GM04504 (cell line): ENCODE data around the gene MBNL1.

Experiments
- DNase-seq: peaks from one replicate; pipeline ENCODE4 v3.0.0-alpha.2; 2012; ENCODE audit warnings: low read depth

The MBNL1 gene

GRCh38 chr3:152488449-152488848 is 219.7 kb downstream of the MBNL1 start:
- no peak for DNase-seq

GRCh38 chr3:152491922-152492321 is 223.2 kb downstream of the MBNL1 start:
- no peak for DNase-seq

DNA sequence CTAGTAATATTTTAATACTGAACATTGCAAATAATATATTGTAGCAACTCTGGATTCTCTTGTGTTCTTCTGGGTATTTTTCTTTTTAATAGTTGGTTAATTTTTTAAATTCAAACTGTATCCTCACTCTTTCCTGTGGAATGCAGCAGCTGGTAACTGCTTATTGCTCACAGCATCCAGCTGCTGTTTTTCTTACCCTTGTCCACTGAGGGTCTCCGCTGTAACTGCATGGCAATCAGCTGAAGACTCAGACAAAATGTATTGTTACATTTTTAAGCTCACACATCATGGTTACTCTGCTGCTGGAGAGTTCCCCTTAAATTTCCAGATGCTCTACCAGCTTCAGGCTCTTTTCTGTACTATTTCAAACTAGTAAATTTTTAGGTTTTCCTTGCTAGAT is 227.6 kb downstream of the MBNL1 start:
- no peak for DNase-seq

DNA sequence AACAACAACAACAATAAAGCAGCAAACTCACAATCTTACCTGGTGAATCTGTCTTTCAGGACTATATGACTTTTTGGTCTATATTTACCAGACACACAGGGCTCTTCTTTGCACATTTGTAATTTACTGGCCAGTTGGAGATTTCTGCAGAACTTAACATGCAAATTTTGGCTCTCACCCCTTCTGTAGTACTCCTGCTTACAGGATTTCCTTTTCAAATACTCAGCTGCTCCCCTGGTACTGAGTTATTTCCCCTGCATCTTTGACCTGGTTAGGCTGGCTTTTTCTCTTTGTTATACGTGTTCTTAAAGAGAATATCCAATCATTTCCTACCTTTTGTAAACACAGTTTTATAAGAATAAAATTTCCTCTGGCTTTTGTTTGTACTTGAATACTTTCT is 228.0 kb downstream of the MBNL1 start:
- no peak for DNase-seq

- peak; percentile 52 for DNase-seq
These were observed 228.7 kb downstream of the MBNL1 start for GRCh38 chr3:152497457-152497856.

- DNase-seq = no peak
These were observed 229.2 kb downstream of the MBNL1 start for GRCh38 chr3:152497890-152498289.

DNA sequence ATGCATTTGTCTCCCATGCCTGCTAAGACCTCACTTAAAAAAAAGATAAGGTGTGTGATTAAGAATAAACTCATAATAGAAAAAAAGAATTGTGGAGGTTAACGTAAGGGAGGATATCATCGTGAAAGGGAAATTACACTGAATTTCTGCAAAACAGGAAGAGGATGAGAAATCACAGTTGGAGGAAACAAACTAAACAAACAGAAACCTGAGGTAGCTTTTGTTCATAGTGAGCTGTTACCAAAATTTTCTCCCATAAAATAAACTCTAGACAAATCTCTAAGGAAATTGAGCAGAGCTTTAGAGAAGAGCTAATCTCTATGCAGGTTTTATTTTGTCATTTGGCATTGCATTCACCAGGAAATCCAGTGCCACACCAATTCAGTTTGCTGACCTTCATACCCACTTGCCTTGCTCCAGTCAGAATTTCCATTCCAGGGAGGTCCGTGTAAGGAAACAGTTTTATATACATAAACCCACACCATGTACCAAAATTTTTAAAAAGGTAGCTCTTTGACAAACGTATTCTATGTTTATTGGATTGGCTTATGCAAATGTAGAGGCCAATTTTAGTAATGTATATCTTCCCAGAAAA is 231.2 kb downstream of the MBNL1 start:
- no peak for DNase-seq

GRCh38 chr3:152505926-152506325 is 237.2 kb downstream of the MBNL1 start:
- no peak for DNase-seq

DNA sequence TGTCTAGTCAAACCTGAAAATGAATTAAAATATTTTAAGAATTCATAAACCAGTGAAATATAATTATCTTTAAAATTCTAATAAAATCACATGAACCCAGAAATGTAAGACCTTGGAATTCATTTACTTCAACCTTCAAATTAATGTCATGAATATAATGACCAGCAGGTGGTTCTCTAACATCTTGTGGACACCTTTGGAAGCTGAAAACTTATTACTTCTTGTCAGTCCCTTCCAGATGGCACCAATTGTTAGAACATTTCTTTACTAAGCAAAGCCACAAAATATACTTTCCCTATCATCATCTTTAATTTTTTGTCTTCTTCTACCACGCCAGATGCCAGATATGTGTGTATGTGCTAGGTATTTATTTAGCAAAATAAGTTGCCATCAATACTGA is 240.0 kb downstream of the MBNL1 start:
- DNase-seq = no peak

- no peak for DNase-seq
These were observed 243.2 kb downstream of the MBNL1 start for GRCh38 chr3:152511904-152512303.

DNA sequence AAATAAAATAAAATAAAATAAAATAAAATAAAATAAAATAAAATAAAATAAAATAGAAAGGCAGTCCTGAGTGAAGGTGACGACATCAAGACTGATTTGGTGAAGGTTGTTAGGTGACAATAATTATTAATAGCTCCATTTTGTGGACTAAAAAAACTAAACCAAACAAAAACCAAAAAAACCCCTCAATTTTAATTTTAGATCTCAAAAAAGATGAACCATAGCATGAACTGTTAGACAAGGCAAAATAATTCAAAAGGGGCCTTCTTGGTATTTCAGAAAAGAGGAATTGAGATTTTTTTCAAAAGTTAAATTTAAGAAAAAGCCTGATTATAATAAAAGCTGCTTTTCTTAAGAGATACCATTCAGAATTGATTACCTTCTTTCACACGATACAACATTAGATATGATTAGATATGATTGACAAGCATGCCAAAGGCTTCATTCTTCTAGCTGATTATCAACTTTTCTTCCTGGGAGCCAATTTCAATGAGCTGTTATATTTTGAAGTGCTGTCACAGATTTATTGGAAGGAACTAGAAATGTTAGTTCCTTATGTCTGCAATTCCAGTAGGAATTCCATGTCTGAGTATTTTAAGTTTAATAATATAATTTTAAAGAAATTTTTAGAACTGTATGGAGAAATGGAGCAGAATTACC is 244.7 kb downstream of the MBNL1 start:
- no peak for DNase-seq
